IMR-90 (cell line): Measurements from ENCODE around the gene ELOB. TPM values are rescaled to one million over a fixed set of nuclear protein-coding genes. Genes with fewer than 3 reads are reported as not detected.

Source experiments
- ATAC-seq: fragments of 200-7000 bp; cut with Tn5 transposase; 2 replicates; pipeline ENCODE4 v1.9.1; 2020; ENCODE audit warnings: low read depth, mild to moderate bottlenecking, moderate library complexity
- BruUV-seq: library from RNA; stranded (reverse); fragments of 400-500 nt; replicated peaks from 2 replicates; lab custom pipeline; 2021; lab: Mats Ljungman, UMichigan
- CTCF ChIA-PET: fragments of 300-600 bp; formaldehyde crosslinking; extraction: SDS; loops from one replicate; lab custom pipeline; 2021; ENCODE audit warnings: antibody characterized with exemption; lab: Yijun Ruan, JAX
- POLR2A ChIA-PET: fragments of 300-600 bp; sonication (Branson Sonifier 250); formaldehyde crosslinking; loops from one replicate; lab custom pipeline; 2022; ENCODE audit warnings: antibody characterized with exemption; ENCODE audit not compliant: unreplicated experiment; lab: Charles Lee
- DNase-seq: peaks from one replicate; pipeline ENCODE4 v3.0.0; 2013
- H2AFZ ChIP-seq: replicated peaks from 2 replicates; pipeline ENCODE3; 2013; ENCODE audit warnings: low read length, mild to moderate bottlenecking; ENCODE audit not compliant: poor library complexity
- H2AK5ac ChIP-seq: 2 replicates; pipeline ENCODE4 v1.6.1; 2013; ENCODE audit warnings: low read depth, low read length, inconsistent platforms
- H2AK9ac ChIP-seq: replicated peaks from 2 replicates; pipeline ENCODE3; 2013; ENCODE audit warnings: mild to moderate bottlenecking, low read depth, low read length, moderate library complexity; ENCODE audit not compliant: poor library complexity
- H2BK120ac ChIP-seq: 2 replicates; pipeline ENCODE4 v1.6.1; 2013; ENCODE audit warnings: low read depth, low read length, inconsistent platforms
- H2BK15ac ChIP-seq: 3 replicates; pipeline ENCODE4 v1.6.1; 2013; ENCODE audit warnings: low read depth, low read length, inconsistent platforms
- H2BK20ac ChIP-seq: 2 replicates; pipeline ENCODE4 v1.6.1; 2013; ENCODE audit warnings: low read depth, mild to moderate bottlenecking, inconsistent platforms, low read length, moderate library complexity
- H2BK5ac ChIP-seq: 2 replicates; pipeline ENCODE4 v1.6.1; 2013; ENCODE audit warnings: mild to moderate bottlenecking, low read depth, low read length, inconsistent platforms; ENCODE audit not compliant: poor library complexity, severe bottlenecking
- H3K14ac ChIP-seq: replicated peaks from 2 replicates; pipeline ENCODE4 v1.6.1; 2013; ENCODE audit warnings: low read depth, low read length, inconsistent platforms
- H3K18ac ChIP-seq: 2 replicates; pipeline ENCODE4 v1.6.1; 2013; ENCODE audit warnings: low read depth, low read length, control low read depth
- H3K23ac ChIP-seq: 2 replicates; pipeline ENCODE4 v1.6.1; 2013; ENCODE audit warnings: low read depth, low read length, inconsistent platforms
- H3K27ac ChIP-seq: 2 replicates; pipeline ENCODE4 v1.5.1; 2013; ENCODE audit warnings: mild to moderate bottlenecking, control low read depth, low read length; ENCODE audit not compliant: insufficient read depth
- H3K27me3 ChIP-seq: 2 replicates; pipeline ENCODE4 v1.6.1; 2013; ENCODE audit warnings: low read length; ENCODE audit not compliant: control insufficient read depth, insufficient read depth
- H3K36me3 ChIP-seq: 2 replicates; pipeline ENCODE4 v1.6.1; 2013; ENCODE audit warnings: low read length, mixed read lengths; ENCODE audit not compliant: control insufficient read depth, insufficient read depth
- H3K4ac ChIP-seq: 2 replicates; pipeline ENCODE4 v1.6.1; 2013; ENCODE audit warnings: low read depth, low read length, inconsistent platforms
- H3K4me1 ChIP-seq: 2 replicates; pipeline ENCODE4 v1.6.1; 2013; ENCODE audit warnings: low read length, mixed read lengths; ENCODE audit not compliant: control insufficient read depth, insufficient read depth
- H3K4me2 ChIP-seq: 2 replicates; pipeline ENCODE4 v1.6.1; 2013; ENCODE audit warnings: low read depth, mild to moderate bottlenecking, control low read depth, low read length, moderate library complexity
- H3K4me3 ChIP-seq: 2 replicates; pipeline ENCODE4 v1.5.1; 2013; ENCODE audit warnings: low read depth, mild to moderate bottlenecking, control low read depth, low read length, moderate library complexity; ENCODE audit not compliant: insufficient read depth
- H3K56ac ChIP-seq: 2 replicates; pipeline ENCODE4 v1.6.1; 2013; ENCODE audit warnings: low read length, inconsistent platforms; ENCODE audit not compliant: insufficient read depth; ENCODE audit errors: extremely low read depth
- H3K79me1 ChIP-seq, 2 experiments: 2 replicates each; pipeline ENCODE4 v1.6.1; 2013; ENCODE audit warnings: low read length in 2 of 2, inconsistent platforms in 1 of 2, low read depth in 1 of 2
- H3K9ac ChIP-seq: 2 replicates; pipeline ENCODE4 v1.6.1; 2013; ENCODE audit warnings: low read depth, low read length, control low read depth
- H3K9me1 ChIP-seq: 2 replicates; pipeline ENCODE4 v1.6.1; 2013; ENCODE audit warnings: low read length, inconsistent platforms; ENCODE audit not compliant: insufficient read depth
- H3K9me3 ChIP-seq: 2 replicates; pipeline ENCODE4 v1.6.1; 2013; ENCODE audit warnings: low read length; ENCODE audit not compliant: control insufficient read depth, insufficient read depth
- H4K20me1 ChIP-seq: 2 replicates; pipeline ENCODE4 v1.6.1; 2013; ENCODE audit warnings: low read length, inconsistent platforms; ENCODE audit not compliant: insufficient read depth
- H4K5ac ChIP-seq: 2 replicates; pipeline ENCODE4 v1.6.1; 2013; ENCODE audit warnings: mild to moderate bottlenecking, low read depth, low read length, control low read depth
- H4K8ac ChIP-seq, 2 experiments: 2 replicates each; pipeline ENCODE4 v1.6.1; 2013; ENCODE audit warnings: low read depth in 2 of 2, low read length in 2 of 2, control low read depth in 1 of 2, inconsistent platforms in 1 of 2
- H4K91ac ChIP-seq: 2 replicates; pipeline ENCODE4 v1.6.1; 2013; ENCODE audit warnings: low read depth, low read length, inconsistent platforms; ENCODE audit not compliant: insufficient read depth
- BHLHE40 ChIP-seq: fragments of 150-350 bp; IDR thresholded peaks from 2 replicates; pipeline ENCODE4 v1.6.1; 2016; ENCODE audit warnings: mild to moderate bottlenecking, low read depth, low read length
- CEBPB ChIP-seq: IDR thresholded peaks from 2 replicates; pipeline ENCODE4 v1.6.1; 2012; ENCODE audit warnings: low read depth, low read length, improper control_type of control experiment
- CHD1 ChIP-seq: IDR thresholded peaks from 2 replicates; pipeline ENCODE4 v1.6.1; 2012; ENCODE audit warnings: low read depth, low read length, improper control_type of control experiment
- CTCF ChIP-seq: conservative IDR thresholded peaks from 2 replicates; pipeline ENCODE4 v1.5.1; 2012; ENCODE audit warnings: mild to moderate bottlenecking, low read depth, low read length, improper control_type of control experiment
- ELK1 ChIP-seq: fragments of 150-350 bp; IDR thresholded peaks from 2 replicates; pipeline ENCODE4 v1.6.1; 2016; ENCODE audit warnings: low read depth, mild to moderate bottlenecking, low read length, moderate library complexity, borderline replicate concordance
- FOS ChIP-seq: fragments of 150-350 bp; IDR thresholded peaks from 2 replicates; pipeline ENCODE4 v1.6.1; 2016; ENCODE audit warnings: low read depth, low read length
- MAFK ChIP-seq: IDR thresholded peaks from 2 replicates; pipeline ENCODE4 v1.6.1; 2012; ENCODE audit warnings: low read depth, low read length, improper control_type of control experiment
- MAZ ChIP-seq: IDR thresholded peaks from 2 replicates; pipeline ENCODE4 v1.6.1; 2012; ENCODE audit warnings: low read depth, mild to moderate bottlenecking, low read length, improper control_type of control experiment, moderate library complexity, borderline replicate concordance
- MXI1 ChIP-seq: IDR thresholded peaks from 2 replicates; pipeline ENCODE4 v1.6.1; 2012; ENCODE audit warnings: low read depth, mild to moderate bottlenecking, low read length, moderate library complexity, borderline replicate concordance
- NFE2L2 ChIP-seq: fragments of 150-350 bp; IDR thresholded peaks from 2 replicates; pipeline ENCODE4 v1.6.1; 2016; ENCODE audit warnings: low read depth, mild to moderate bottlenecking, low read length
- POLR2A ChIP-seq: IDR thresholded peaks from 2 replicates; pipeline ENCODE4 v1.6.1; 2012; ENCODE audit warnings: mild to moderate bottlenecking, low read depth, low read length
- RAD21 ChIP-seq: IDR thresholded peaks from 2 replicates; pipeline ENCODE4 v1.6.1; 2012; ENCODE audit warnings: low read length, improper control_type of control experiment
- RCOR1 ChIP-seq: IDR thresholded peaks from 2 replicates; pipeline ENCODE4 v1.6.1; 2012; ENCODE audit warnings: mild to moderate bottlenecking, low read length, improper control_type of control experiment; ENCODE audit not compliant: insufficient replicate concordance
- RFX5 ChIP-seq: IDR thresholded peaks from 2 replicates; pipeline ENCODE4 v1.8.0; 2012; ENCODE audit warnings: low read depth, mild to moderate bottlenecking, low read length, moderate library complexity
- SMC3 ChIP-seq: fragments of 150-350 bp; IDR thresholded peaks from 2 replicates; pipeline ENCODE4 v1.6.1; 2016; ENCODE audit warnings: low read depth, mild to moderate bottlenecking, antibody characterized with exemption, low read length, moderate library complexity
- USF2 ChIP-seq: fragments of 150-350 bp; IDR thresholded peaks from 2 replicates; pipeline ENCODE4 v1.6.1; 2017; ENCODE audit warnings: mild to moderate bottlenecking, antibody characterized with exemption, low read length, low read depth
- WGBS, 2 experiments: methylation state at CpG; one replicate each; pipeline versions ENCODE4 v1.1.5 to v1.1.7; 2013; ENCODE audit warnings: missing lambda C conversion rate in 2 of 2; ENCODE audit not compliant: insufficient read length in 1 of 2; ENCODE audit errors: extremely low coverage in 2 of 2; 5-methylcytosine and 5-hydroxymethylcytosine counted together
- dilution Hi-C: fragments of 300-500 bp; cut with HindIII; formaldehyde crosslinking; loops from one replicate; pipeline ENCODE4 v1.14.3; 2018; ENCODE audit warnings: low sequenced_read_pairs; ENCODE audit not compliant: unreplicated experiment
- in situ Hi-C: fragments of 300-500 bp; cut with MboI; formaldehyde crosslinking; loops from 3 replicates; pipeline ENCODE4 v1.14.3; 2019; ENCODE audit warnings: low sequenced_read_pairs, inconsistent platforms, mixed read lengths
- intact Hi-C: fragments of 100-400 bp; cut with micrococcal nuclease; formaldehyde crosslinking; loops from 2 replicates; pipeline ENCODE4 v1.10.0; 2022
- polyA plus RNA-seq, 3 experiments: library from polyadenylated mRNA; depleted of rRNA; stranded (reverse); fragments of >200 nt; gene quantifications; 2 replicates each; pipeline ENCODE4 v1.2.3, GENCODE V29; 2012; ENCODE audit warnings: low replicate concordance in 1 of 3
- total RNA-seq: library from RNA; depleted of rRNA; stranded (reverse); fragments of >200 nt; gene quantifications from 2 replicates; pipeline ENCODE4 v1.2.3, GENCODE V29; 2012

ELOB gene
- total and polyA plus RNA-seq, 2 of the 4 experiments (the other 2 are of a cell fraction) = 442 to 5,859 TPM

- Histone ChIP-seq H3K23ac (no peak overlapping the region), H4K5ac (no peak overlapping the region), H2AFZ (no peak overlapping the region), H2BK5ac (no peak overlapping the region), H3K9me1 (no peaks in the 10 kb centered on the region), H2AK9ac (no peak overlapping the region), H3K79me1 (no peaks in the 10 kb centered on the region), H3K14ac (no peak overlapping the region), H2BK15ac (no peak overlapping the region), H2BK120ac (no peak overlapping the region), H3K56ac (no peak overlapping the region), H3K27me3 (peaks cover 13% of the 10 kb centered on the region), H3K36me3 (no peaks in the 10 kb centered on the region), H3K4me3 (no peak overlapping the region), H4K91ac (no peak overlapping the region), H3K9ac (no peak overlapping the region), H3K27ac (no peak overlapping the region), H2AK5ac (no peak overlapping the region), H3K9me3 (no peaks in the 10 kb centered on the region), H3K4ac (no peak overlapping the region), H2BK20ac (no peak overlapping the region), H4K20me1 (no peaks in the 10 kb centered on the region), H3K4me2 (no peak overlapping the region), H4K8ac (no peak overlapping the region), H3K4me1 (no peaks in the 10 kb centered on the region), H3K18ac (no peak overlapping the region)
- CTCF ChIA-PET = no interaction called here
- WGBS, 2 experiments = no CpG with 5 or more reads among the region's 7 CpGs
- ATAC-seq = no peak
- intact Hi-C loops (no loop called here), dilution Hi-C loops (no loop called here), in situ Hi-C loops (no loop called here)
- TF ChIP-seq RCOR1 = no peak
- TF ChIP-seq CEBPB = no peak
- TF ChIP-seq NFE2L2 = no peak
- no peak for TF ChIP-seq SMC3
- TF ChIP-seq POLR2A = no peak
- TF ChIP-seq FOS = no peak
- TF ChIP-seq CHD1 = no peak
- no peak for TF ChIP-seq RAD21
- no peak for TF ChIP-seq MXI1
- TF ChIP-seq MAZ = no peak
- no peak for TF ChIP-seq ELK1
- no peak for TF ChIP-seq USF2
- TF ChIP-seq BHLHE40 = no peak
- no peak for TF ChIP-seq MAFK
- no peak for TF ChIP-seq CTCF
- TF ChIP-seq RFX5 = no peak
- no peak for DNase-seq
- BruUV-seq = no TSS peak
- POLR2A ChIA-PET = no interaction called here
Observed at GRCh38 chr16:2728034-2728433, 49.0 kb downstream of the ELOB start.
